ENCODE results near the gene LRRC34. TPM values are rescaled to one million over a fixed set of nuclear protein-coding genes. Genes with fewer than 3 reads are reported as not detected.

LRRC34 gene
- total and polyA plus RNA-seq, 10 of the 15 experiments (the other 5 are each of a cell fraction or from before 2014, with no cell fraction given) = 0.24 to 3.7 (median 1.7) TPM

DNA sequence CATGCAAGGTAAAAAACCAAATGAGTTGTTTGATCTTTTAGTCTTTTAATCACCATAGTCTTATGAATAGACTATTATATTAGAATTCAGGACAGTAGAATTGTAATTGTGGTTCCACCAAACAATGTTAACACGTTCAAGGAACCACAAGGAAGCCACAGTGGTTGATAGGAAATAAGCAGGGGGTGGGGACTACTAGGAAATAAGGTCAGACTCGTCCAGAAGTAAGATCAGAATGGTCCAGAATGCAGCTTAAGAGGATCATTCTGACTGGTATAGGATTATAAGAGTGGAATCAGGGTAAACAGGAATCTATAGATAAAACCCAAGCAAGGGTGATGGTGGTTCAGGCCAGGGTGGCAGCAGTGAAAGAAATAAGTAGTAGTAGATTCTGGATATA is 32.0 kb downstream of the LRRC34 start (continued):
- TF ChIP-seq, protein P1, sequence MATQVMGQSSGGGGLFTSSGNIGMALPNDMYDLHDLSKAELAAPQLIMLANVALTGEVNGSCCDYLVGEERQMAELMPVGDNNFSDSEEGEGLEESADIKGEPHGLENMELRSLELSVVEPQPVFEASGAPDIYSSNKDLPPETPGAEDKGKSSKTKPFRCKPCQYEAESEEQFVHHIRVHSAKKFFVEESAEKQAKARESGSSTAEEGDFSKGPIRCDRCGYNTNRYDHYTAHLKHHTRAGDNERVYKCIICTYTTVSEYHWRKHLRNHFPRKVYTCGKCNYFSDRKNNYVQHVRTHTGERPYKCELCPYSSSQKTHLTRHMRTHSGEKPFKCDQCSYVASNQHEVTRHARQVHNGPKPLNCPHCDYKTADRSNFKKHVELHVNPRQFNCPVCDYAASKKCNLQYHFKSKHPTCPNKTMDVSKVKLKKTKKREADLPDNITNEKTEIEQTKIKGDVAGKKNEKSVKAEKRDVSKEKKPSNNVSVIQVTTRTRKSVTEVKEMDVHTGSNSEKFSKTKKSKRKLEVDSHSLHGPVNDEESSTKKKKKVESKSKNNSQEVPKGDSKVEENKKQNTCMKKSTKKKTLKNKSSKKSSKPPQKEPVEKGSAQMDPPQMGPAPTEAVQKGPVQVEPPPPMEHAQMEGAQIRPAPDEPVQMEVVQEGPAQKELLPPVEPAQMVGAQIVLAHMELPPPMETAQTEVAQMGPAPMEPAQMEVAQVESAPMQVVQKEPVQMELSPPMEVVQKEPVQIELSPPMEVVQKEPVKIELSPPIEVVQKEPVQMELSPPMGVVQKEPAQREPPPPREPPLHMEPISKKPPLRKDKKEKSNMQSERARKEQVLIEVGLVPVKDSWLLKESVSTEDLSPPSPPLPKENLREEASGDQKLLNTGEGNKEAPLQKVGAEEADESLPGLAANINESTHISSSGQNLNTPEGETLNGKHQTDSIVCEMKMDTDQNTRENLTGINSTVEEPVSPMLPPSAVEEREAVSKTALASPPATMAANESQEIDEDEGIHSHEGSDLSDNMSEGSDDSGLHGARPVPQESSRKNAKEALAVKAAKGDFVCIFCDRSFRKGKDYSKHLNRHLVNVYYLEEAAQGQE (IDR thresholded peaks at IDR 0.05; ENCODE audit: low read depth, low read length) = no peak

DNA sequence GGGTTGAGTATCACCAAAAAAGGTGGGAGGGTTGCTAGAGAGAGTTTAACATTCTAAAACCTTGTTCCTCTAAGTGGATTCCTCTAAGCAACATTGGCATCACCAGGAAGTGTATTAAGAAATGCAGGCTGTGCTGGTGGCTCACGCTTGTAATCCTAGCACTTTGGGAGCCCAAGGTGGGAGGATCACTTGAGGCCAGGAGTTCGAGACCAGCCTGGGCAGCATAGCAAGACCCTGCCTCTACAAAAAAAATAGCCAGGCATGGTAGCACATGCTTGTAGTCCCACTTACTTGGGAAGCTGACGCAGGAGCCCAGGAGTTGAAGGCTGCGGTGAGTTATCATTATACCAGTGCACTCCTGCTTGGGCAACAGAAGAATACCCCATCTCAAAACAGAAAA is 34.9 kb downstream of the LRRC34 start:
- in situ Hi-C loops (cut with MboI) (no loop called here), intact Hi-C loops (cut with micrococcal nuclease; ENCODE audit: unreplicated experiment) (no loop called here)
- no peaks in the 10 kb centered on the region for H3K27me3 ChIP-seq (replicated peaks in 1 of 2; ENCODE audit: control insufficient read depth in 2 of 2, insufficient read depth in 2 of 2, low read length in 1 of 2)
- no peak overlapping the region for H3K4me3 ChIP-seq
- no peak overlapping the region for H3K9ac ChIP-seq (ENCODE audit: control insufficient read depth, insufficient read depth, low read length)
- CTCF ChIA-PET = interaction anchor here (2.0 kb wide), 1 partner anchor 34 kb away, joined by 5 read pairs; the partner anchor contains the start of genes LRRC34 and LRRIQ4
- no peak for TF ChIP-seq JUNB (IDR thresholded peaks at IDR 0.05)
- TF ChIP-seq, protein P2, sequence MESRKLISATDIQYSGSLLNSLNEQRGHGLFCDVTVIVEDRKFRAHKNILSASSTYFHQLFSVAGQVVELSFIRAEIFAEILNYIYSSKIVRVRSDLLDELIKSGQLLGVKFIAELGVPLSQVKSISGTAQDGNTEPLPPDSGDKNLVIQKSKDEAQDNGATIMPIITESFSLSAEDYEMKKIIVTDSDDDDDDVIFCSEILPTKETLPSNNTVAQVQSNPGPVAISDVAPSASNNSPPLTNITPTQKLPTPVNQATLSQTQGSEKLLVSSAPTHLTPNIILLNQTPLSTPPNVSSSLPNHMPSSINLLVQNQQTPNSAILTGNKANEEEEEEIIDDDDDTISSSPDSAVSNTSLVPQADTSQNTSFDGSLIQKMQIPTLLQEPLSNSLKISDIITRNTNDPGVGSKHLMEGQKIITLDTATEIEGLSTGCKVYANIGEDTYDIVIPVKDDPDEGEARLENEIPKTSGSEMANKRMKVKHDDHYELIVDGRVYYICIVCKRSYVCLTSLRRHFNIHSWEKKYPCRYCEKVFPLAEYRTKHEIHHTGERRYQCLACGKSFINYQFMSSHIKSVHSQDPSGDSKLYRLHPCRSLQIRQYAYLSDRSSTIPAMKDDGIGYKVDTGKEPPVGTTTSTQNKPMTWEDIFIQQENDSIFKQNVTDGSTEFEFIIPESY (IDR thresholded peaks at IDR 0.05) = no peak
- no peak for TF ChIP-seq PAX8 (IDR thresholded peaks at IDR 0.05)
- no peak for TF ChIP-seq MTA2 (IDR thresholded peaks at IDR 0.05; ENCODE audit: low read depth)
- no peaks in the 10 kb centered on the region for H4K20me1 ChIP-seq (ENCODE audit: control insufficient read depth, insufficient read depth)
- BruUV-seq (replicated peaks) = no TSS peak
- POLR2A ChIA-PET = no interaction called here
- ATAC-seq (no peak), FAIRE-seq (no peak), DNase-seq (ENCODE audit: low read depth, low spot score) (no peak)
- WGBS (ENCODE audit: insufficient coverage, insufficient replicate concordance, low lambda C conversion rate, missing lambda C conversion rate) = 88% methylated on average over 4 of the region's 4 CpGs
- SMC1A ChIA-PET (ENCODE audit: uncharacterized antibody, unreplicated experiment) = no interaction called here
- H3K4me2 ChIP-seq (ENCODE audit: control insufficient read depth, insufficient read depth) = no peak overlapping the region
- H3K9me3 ChIP-seq (replicated peaks; ENCODE audit: control insufficient read depth, insufficient read depth, low read length) = no peaks in the 10 kb centered on the region
- H3K27ac ChIP-seq (ENCODE audit: control insufficient read depth, insufficient read depth) = no peak overlapping the region
- H2AFZ ChIP-seq (ENCODE audit: control insufficient read depth, low read depth, low read length) = no peak overlapping the region
- peaks cover 33% of the 10 kb centered on the region for H3K79me2 ChIP-seq (ENCODE audit: control insufficient read depth, insufficient read depth, low read length)
- RAD21 ChIA-PET (ENCODE audit: unreplicated experiment) = no interaction called here
- peaks cover 0 to 32% of the 10 kb centered on the region in 2 experiments; a peak in 3 of 4 replicates for H3K36me3 ChIP-seq (ENCODE audit: control insufficient read depth in 2 of 2, insufficient read depth in 2 of 2, low read length in 1 of 2)
- peaks cover 14% of the 10 kb centered on the region; the same call in 1 of the 2 replicates for H3K4me1 ChIP-seq (ENCODE audit: control insufficient read depth, insufficient read depth, low read length)
